ENCODE measurements around the gene GBX2.

DNA sequence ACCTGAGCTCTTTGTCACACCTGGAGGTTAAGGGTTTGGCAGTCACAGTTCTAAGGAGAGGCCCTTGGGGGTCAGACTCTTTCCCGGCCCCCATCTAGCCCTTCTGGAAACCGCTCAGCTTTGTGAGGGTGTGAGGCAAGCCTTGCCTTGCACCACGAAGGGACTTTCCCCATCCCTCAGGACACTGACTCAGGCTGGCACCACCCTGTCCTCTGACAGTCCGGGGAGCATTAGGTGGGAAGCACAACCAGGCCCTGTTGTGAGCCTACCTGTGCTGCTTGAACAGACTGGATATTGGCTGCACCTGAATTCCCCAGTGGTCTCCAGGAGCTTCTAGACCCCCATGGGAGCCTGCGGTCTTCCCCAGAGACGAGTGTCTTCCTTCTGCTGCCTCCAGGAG, 47.0 kb upstream of the GBX2 start:
- no peak for TF ChIP-seq EP300 (IDR thresholded peaks at IDR 0.05; ENCODE audit: borderline replicate concordance in 1 of 2, control insufficient read depth in 1 of 2, low read depth in 2 of 2, low read length in 2 of 2)
- TF ChIP-seq SP1 (IDR thresholded peaks at IDR 0.05; ENCODE audit: low read depth, low read length) = no peak
- no peak for TF ChIP-seq MXI1 (IDR thresholded peaks at IDR 0.05; ENCODE audit: low read depth, low read length)
- TF ChIP-seq, protein P1, sequence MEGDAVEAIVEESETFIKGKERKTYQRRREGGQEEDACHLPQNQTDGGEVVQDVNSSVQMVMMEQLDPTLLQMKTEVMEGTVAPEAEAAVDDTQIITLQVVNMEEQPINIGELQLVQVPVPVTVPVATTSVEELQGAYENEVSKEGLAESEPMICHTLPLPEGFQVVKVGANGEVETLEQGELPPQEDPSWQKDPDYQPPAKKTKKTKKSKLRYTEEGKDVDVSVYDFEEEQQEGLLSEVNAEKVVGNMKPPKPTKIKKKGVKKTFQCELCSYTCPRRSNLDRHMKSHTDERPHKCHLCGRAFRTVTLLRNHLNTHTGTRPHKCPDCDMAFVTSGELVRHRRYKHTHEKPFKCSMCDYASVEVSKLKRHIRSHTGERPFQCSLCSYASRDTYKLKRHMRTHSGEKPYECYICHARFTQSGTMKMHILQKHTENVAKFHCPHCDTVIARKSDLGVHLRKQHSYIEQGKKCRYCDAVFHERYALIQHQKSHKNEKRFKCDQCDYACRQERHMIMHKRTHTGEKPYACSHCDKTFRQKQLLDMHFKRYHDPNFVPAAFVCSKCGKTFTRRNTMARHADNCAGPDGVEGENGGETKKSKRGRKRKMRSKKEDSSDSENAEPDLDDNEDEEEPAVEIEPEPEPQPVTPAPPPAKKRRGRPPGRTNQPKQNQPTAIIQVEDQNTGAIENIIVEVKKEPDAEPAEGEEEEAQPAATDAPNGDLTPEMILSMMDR (IDR thresholded peaks at IDR 0.05 in 2 of 3, conservative IDR thresholded peaks at IDR 0.05 in 1 of 3; ENCODE audit: control insufficient read depth in 2 of 3, extremely low read depth in 1 of 3, insufficient read depth in 1 of 3, low read depth in 3 of 3, low read length in 3 of 3) = no peak
- TF ChIP-seq CEBPB (IDR thresholded peaks at IDR 0.05; ENCODE audit: borderline replicate concordance in 1 of 2, low read depth in 2 of 2, low read length in 2 of 2) = no peak
- TF ChIP-seq PAX8 (IDR thresholded peaks at IDR 0.05) = no peak

Data from GM12878 (cell line).